ENCODE results near the gene FLT3LG.

Gene FLT3LG

GRCh38 chr19:49513746-49514118 is 39.7 kb downstream of the FLT3LG start:
- DNase-seq (ENCODE audit: low read depth): no peak

GRCh38 chr19:49514151-49514550 is 40.1 kb downstream of the FLT3LG start:
- no peak for DNase-seq (ENCODE audit: low read depth)

GRCh38 chr19:49515767-49516166 is 41.8 kb downstream of the FLT3LG start:
- DNase-seq (ENCODE audit: low read depth): no peak

GRCh38 chr19:49518033-49518432 is 44.0 kb downstream of the FLT3LG start:
- DNase-seq (ENCODE audit: low read depth): no peak

- no peak for DNase-seq (ENCODE audit: low read depth)
Observed at GRCh38 chr19:49520705-49521319, 46.8 kb downstream of the FLT3LG start.

- no peak for DNase-seq (ENCODE audit: low read depth)
Observed at GRCh38 chr19:49524812-49525455, 50.9 kb downstream of the FLT3LG start.

GRCh38 chr19:49528211-49528771 is 54.3 kb downstream of the FLT3LG start:
- DNase-seq (ENCODE audit: low read depth): peak; percentile 46

- no peak for DNase-seq (ENCODE audit: low read depth)
Observed at GRCh38 chr19:49530708-49531107, 56.7 kb downstream of the FLT3LG start.

GRCh38 chr19:49533551-49534488 is 59.8 kb downstream of the FLT3LG start:
- DNase-seq (ENCODE audit: low read depth): no peak

GRCh38 chr19:49534632-49535385 is 60.8 kb downstream of the FLT3LG start:
- no peak for DNase-seq (ENCODE audit: low read depth)
